GM21786 (cell line): ENCODE data around the gene IL12RB2.

ENCODE experiments used
- ATAC-seq: cut with Tn5 transposase; IDR thresholded peaks from one replicate; pipeline ENCODE4 v1.9.1; 2021; ENCODE audit not compliant: unreplicated experiment

IL12RB2 gene

GRCh38 chr1:67347688-67348472, 40.2 kb downstream of the IL12RB2 start:
- ATAC-seq: peak; percentile 40

- ATAC-seq: no peak
Observed at GRCh38 chr1:67348586-67349252, 41.0 kb downstream of the IL12RB2 start.

GRCh38 chr1:67350783-67351182, 43.1 kb downstream of the IL12RB2 start:
- ATAC-seq: peak; percentile 66

DNA sequence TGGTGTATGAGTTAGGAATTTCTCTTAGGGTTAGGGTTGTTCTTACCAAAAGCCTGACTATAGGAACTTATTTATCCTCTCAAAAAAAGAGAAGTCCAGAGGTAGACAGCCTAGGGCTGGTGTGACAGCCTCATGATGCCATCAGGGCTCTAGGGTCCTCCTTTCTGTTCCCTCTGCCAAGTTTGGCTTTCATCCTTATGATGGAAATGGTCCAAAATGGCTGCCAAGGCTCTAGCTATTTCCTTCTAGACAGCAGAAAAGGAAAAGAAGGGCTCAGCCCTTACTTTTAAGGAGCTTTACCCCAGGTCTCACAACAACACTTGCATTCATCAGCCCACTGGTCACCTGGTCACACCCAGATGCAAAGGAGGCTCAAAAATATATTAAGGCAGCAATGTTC, 44.5 kb downstream of the IL12RB2 start:
- no peak for ATAC-seq

GRCh38 chr1:67355745-67356424, 48.2 kb downstream of the IL12RB2 start:
- no peak for ATAC-seq

DNA sequence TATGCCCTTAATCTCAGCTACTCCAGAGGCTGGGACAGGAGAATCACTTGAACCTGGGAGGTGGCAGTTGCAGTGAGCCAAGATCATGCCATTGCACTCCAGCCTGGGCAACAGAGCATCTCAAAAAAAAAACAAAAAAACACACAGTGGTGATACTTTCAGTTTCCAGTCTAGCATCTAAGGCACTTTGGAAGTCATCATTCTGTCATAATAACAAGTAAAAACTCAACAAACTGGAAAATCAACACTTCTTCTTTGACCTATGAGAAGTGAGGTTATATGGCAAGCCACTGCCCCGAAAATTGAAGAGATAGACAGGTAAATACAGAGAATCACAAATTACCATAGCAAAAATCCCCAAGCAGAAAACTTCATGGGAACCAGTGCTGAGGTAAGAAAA, 51.9 kb downstream of the IL12RB2 start:
- no peak for ATAC-seq

- no peak for ATAC-seq
Observed at GRCh38 chr1:67361641-67362040, 54.0 kb downstream of the IL12RB2 start.

DNA sequence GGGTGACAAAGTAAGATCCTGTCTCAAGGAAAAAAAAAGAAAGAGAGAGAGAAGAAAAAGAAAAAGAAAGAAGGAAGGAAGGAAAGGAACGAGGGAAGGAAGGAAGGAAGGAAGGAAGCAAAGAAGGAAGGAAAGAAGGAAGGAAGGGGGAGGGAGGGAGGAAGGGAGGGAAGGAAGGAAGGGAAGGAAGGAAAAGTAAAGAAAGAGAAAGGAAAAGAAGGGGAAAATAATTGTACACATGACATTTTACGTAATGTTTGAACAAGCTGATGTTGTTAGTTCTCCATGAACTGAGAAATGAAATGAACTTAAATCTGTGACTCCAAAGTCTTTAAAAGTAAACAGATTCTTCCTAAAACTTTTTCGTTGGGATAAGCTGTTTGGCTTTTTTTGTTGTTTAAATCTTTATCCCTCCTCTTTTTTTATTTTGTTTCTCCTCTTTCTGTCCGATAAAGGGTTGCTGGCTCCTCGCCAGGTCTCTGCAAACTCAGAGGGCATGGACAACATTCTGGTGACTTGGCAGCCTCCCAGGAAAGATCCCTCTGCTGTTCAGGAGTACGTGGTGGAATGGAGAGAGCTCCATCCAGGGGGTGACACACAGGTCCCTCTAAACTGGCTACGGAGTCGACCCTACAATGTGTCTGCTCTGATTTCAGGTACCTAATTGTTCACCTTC, 59.8 kb downstream of the IL12RB2 start:
- ATAC-seq: no peak

- ATAC-seq: no peak
Observed at GRCh38 chr1:67368046-67368514, 60.4 kb downstream of the IL12RB2 start.

DNA sequence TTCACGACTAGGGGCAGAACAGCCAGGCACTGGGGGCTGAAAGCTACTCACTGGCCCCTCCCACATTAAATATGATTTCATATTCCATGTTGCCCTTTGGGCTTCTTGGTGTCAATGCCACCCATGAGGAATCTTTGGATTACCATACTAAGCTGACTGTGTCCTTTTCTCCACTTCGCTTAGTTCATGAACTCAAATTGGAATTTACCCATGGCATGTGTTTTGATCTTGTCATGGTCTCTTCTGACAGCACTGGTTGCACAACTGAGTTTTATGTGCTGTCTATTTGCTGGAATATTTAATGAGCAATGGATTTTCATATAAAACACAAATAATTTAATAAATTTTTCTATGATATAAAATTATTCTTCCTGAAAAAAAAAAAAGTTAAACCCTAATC, 63.4 kb downstream of the IL12RB2 start:
- no peak for ATAC-seq

GRCh38 chr1:67371681-67372080, 64.0 kb downstream of the IL12RB2 start:
- no peak for ATAC-seq

- ATAC-seq: no peak
Observed at GRCh38 chr1:67372136-67372535, 64.5 kb downstream of the IL12RB2 start.

DNA sequence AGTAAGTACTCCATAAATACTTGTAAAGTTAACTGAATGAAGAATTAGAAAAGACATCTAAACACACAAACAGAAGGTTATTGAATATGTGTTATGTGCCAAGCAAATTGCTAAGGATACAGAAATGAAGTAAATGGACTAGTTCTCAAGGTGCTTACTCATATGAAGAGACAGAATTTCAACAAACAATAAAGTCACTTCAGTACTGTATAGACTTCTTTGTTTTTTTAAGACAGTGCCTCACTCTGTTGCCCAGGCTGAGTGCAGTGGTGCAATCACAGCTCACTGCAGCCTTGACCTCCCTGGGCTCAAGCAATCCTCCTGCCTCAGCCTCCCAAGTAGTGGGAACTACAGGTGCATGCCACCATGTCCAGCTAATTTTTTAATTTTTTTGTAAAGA, 65.2 kb downstream of the IL12RB2 start:
- no peak for ATAC-seq

GRCh38 chr1:67376381-67376780, 68.7 kb downstream of the IL12RB2 start:
- no peak for ATAC-seq

DNA sequence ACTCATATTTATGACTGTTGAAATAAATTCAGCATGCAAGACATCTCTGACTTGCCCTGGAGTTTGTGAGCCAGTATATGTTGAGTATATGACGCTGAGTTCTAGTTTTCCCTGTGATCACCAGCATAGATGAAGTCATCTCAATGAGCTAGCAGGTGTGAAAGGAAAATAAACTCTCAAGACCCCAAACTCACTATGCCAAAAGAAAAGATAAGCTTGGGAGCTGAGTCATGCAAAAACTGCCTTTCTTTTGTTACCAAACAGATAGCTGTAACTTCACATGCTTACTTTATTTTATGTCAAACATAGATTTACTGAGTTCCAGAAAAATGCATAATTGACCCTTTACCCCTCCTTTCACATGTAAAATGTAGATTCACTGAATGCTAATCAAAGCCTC, 69.6 kb downstream of the IL12RB2 start:
- no peak for ATAC-seq

- no peak for ATAC-seq
Observed at GRCh38 chr1:67381154-67381553, 73.5 kb downstream of the IL12RB2 start.

DNA sequence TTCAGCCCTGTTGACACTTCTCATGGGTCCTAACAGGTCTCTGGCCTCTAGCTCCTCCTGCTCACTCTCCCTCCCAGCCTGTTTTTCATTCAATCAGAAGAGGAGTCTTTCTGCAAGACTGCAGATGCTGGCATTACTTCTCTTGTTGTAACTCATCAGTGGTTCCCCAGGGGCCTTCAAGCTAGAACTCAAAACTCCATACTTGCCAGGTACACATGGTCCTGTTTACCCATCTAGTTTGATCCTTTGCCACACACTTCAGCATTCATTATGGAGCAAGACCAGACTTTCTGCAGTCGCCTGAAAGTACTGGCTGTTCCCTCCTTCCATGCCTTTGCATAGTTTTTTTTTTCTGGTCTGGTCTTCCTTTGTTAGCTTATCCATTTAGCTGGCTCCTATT, 74.6 kb downstream of the IL12RB2 start:
- ATAC-seq: no peak

DNA sequence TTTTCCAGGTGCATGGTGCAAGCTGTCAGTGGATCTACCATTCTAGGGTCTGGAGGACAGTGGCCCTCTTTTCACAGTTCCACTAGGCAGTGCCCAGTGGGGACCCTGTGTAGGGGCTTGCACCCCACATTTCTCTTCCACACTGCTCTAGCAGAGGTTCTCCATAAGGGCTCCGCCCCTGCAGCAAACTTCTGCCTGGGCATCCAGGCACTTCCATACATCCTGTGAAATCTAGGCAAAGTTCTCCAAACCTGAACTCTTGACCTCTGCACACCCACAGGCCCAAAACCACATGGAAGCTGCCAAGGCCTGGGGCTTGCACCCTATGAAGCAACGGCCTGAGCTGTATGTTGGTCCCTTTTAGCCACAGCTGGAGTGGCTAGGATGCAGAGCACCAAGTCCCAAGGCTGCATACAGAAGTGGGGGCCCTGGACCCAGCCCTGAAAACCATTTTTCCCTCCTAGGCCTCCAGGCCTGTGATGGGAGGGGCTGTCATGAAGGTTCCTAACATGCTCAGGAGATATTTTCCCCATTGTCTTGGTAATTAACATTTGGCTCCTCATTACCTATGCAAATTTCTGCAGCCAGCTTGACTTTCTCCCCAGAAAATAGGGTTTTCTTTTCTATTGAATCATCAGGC, 76.4 kb downstream of the IL12RB2 start:
- ATAC-seq: no peak

GRCh38 chr1:67390041-67390887, 82.6 kb downstream of the IL12RB2 start:
- ATAC-seq: no peak

GRCh38 chr1:67393240-67393639, 85.6 kb downstream of the IL12RB2 start:
- no peak for ATAC-seq
